HepG2 (cell line): ENCODE data around the gene ZNF556. TPM values are rescaled to one million over a fixed set of nuclear protein-coding genes. Genes with fewer than 3 reads are reported as not detected.

Experiments used
- polyA plus RNA-seq, 8 experiments: library from polyadenylated mRNA; depleted of rRNA in 3 of 8; stranded (reverse) in 7 of 8; unstranded in 1 of 8; fragments of >200 nt; fragmentation: Illumina TruSeq in 4 of 8; extraction: Trizol in 4 of 8; gene quantifications; 2 replicates each; pipeline versions ENCODE4 v1.2.1 to v1.2.3, GENCODE V29; 2011 to 2016; ENCODE audit warnings: low read depth in 4 of 8, missing spikeins in 1 of 8, mixed read lengths in 1 of 8; ENCODE audit not compliant: insufficient read depth in 1 of 8
- total RNA-seq, 5 experiments: library from RNA; depleted of rRNA; stranded (reverse); fragments of >200 nt; fragmentation: Illumina TruSeq; extraction: Trizol; gene quantifications; 2 replicates each; pipeline ENCODE4 v1.2.3, GENCODE V29; 2016; ENCODE audit warnings: low read depth in 1 of 5
- TF ChIP-seq, protein P1 (sequence below): sonication (generic); formaldehyde crosslinking; IDR thresholded peaks from 2 replicates; pipeline ENCODE4 v1.4.0; 2020; ENCODE audit warnings: missing genetic modification reagents

ZNF556 gene
- total and polyA plus RNA-seq, 2 of the 13 experiments (the other 11 are each of a cell fraction or from before 2014, with no cell fraction given): 4.2 to 28.6 TPM

GRCh38 chr19:2927032-2927430 is 59.9 kb downstream of the ZNF556 start (continued):
- TF ChIP-seq, protein P1, sequence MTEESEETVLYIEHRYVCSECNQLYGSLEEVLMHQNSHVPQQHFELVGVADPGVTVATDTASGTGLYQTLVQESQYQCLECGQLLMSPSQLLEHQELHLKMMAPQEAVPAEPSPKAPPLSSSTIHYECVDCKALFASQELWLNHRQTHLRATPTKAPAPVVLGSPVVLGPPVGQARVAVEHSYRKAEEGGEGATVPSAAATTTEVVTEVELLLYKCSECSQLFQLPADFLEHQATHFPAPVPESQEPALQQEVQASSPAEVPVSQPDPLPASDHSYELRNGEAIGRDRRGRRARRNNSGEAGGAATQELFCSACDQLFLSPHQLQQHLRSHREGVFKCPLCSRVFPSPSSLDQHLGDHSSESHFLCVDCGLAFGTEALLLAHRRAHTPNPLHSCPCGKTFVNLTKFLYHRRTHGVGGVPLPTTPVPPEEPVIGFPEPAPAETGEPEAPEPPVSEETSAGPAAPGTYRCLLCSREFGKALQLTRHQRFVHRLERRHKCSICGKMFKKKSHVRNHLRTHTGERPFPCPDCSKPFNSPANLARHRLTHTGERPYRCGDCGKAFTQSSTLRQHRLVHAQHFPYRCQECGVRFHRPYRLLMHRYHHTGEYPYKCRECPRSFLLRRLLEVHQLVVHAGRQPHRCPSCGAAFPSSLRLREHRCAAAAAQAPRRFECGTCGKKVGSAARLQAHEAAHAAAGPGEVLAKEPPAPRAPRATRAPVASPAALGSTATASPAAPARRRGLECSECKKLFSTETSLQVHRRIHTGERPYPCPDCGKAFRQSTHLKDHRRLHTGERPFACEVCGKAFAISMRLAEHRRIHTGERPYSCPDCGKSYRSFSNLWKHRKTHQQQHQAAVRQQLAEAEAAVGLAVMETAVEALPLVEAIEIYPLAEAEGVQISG (CRISPR knock-in tag): no peak

Other genes with a start within 250 kb of the ZNF556 start
- 1.4 and 1.7 TPM in 2 replicates for gene GNG7, start 164.6 kb upstream of the ZNF556 start, total RNA-seq (2016; rRNA removed; fragmentation: Illumina TruSeq; extraction: Trizol)
- gene GNG7, start 164.6 kb upstream of the ZNF556 start, polyA plus RNA-seq (2011; rRNA removed): 3.3 and 3.9 TPM in 2 replicates
- 0.97 and 1.2 TPM in 2 replicates for gene DIRAS1, start 146.0 kb upstream of the ZNF556 start, total RNA-seq (2016; rRNA removed; fragmentation: Illumina TruSeq; extraction: Trizol)
- 1.8 and 2.9 TPM in 2 replicates for gene DIRAS1, start 146.0 kb upstream of the ZNF556 start, polyA plus RNA-seq (2011; rRNA removed)
- gene SLC39A3, start 127.3 kb upstream of the ZNF556 start, total RNA-seq (2016; rRNA removed; fragmentation: Illumina TruSeq; extraction: Trizol): 25.0 and 41.6 TPM in 2 replicates
- 33.6 and 34.2 TPM in 2 replicates for gene SLC39A3, start 127.3 kb upstream of the ZNF556 start, polyA plus RNA-seq (2011; rRNA removed)
- gene SGTA, start 84.1 kb upstream of the ZNF556 start, total RNA-seq (2016; rRNA removed; fragmentation: Illumina TruSeq; extraction: Trizol): 47.4 and 47.5 TPM in 2 replicates
- gene SGTA, start 84.1 kb upstream of the ZNF556 start, polyA plus RNA-seq (2011; rRNA removed): 43.0 and 43.9 TPM in 2 replicates
- gene THOP1, start 81.8 kb upstream of the ZNF556 start, total RNA-seq (2016; rRNA removed; fragmentation: Illumina TruSeq; extraction: Trizol): 98.1 and 116 TPM in 2 replicates
- gene THOP1, start 81.8 kb upstream of the ZNF556 start, polyA plus RNA-seq (2011; rRNA removed): 74.4 and 81.4 TPM in 2 replicates
- 2.7 and 3.0 TPM in 2 replicates for gene ZNF554, start 47.5 kb upstream of the ZNF556 start, total RNA-seq (2016; rRNA removed; fragmentation: Illumina TruSeq; extraction: Trizol)
- 2.2 and 2.4 TPM in 2 replicates for gene ZNF554, start 47.5 kb upstream of the ZNF556 start, polyA plus RNA-seq (2011; rRNA removed)
- gene ZNF555, start 25.9 kb upstream of the ZNF556 start, total RNA-seq (2016; rRNA removed; fragmentation: Illumina TruSeq; extraction: Trizol): 8.0 and 12.4 TPM in 2 replicates
- 5.0 and 5.3 TPM in 2 replicates for gene ZNF555, start 25.9 kb upstream of the ZNF556 start, polyA plus RNA-seq (2011; rRNA removed)
- 17.5 and 25.8 TPM in 2 replicates for gene ZNF57, start 33.6 kb downstream of the ZNF556 start, total RNA-seq (2016; rRNA removed; fragmentation: Illumina TruSeq; extraction: Trizol)
- gene ZNF57, start 33.6 kb downstream of the ZNF556 start, polyA plus RNA-seq (2011; rRNA removed): 6.6 and 8.0 TPM in 2 replicates
- 11.5 and 12.6 TPM in 2 replicates for gene ZNF77, start 77.6 kb downstream of the ZNF556 start, total RNA-seq (2016; rRNA removed; fragmentation: Illumina TruSeq; extraction: Trizol)
- gene ZNF77, start 77.6 kb downstream of the ZNF556 start, polyA plus RNA-seq (2011; rRNA removed): 7.1 and 7.8 TPM in 2 replicates
- gene TLE6, start 110.2 kb downstream of the ZNF556 start, total RNA-seq (2016; rRNA removed; fragmentation: Illumina TruSeq; extraction: Trizol): 0.24 and 0.28 TPM in 2 replicates
- gene TLE6, start 110.2 kb downstream of the ZNF556 start, polyA plus RNA-seq (2011; rRNA removed): 5.5 and 6.4 TPM in 2 replicates
- 0.07 TPM in 1 of 2 replicates, not detected in the other for gene TLE2, start 161.9 kb downstream of the ZNF556 start, total RNA-seq (2016; rRNA removed; fragmentation: Illumina TruSeq; extraction: Trizol)
- 0.72 and 0.81 TPM in 2 replicates for gene TLE2, start 161.9 kb downstream of the ZNF556 start, polyA plus RNA-seq (2011; rRNA removed)
- 51.6 and 62.8 TPM in 2 replicates for gene TLE5, start 195.2 kb downstream of the ZNF556 start, total RNA-seq (2016; rRNA removed; fragmentation: Illumina TruSeq; extraction: Trizol)
- 189 and 246 TPM in 2 replicates for gene TLE5, start 195.2 kb downstream of the ZNF556 start, polyA plus RNA-seq (2011; rRNA removed)
- gene GNA11, start 227.0 kb downstream of the ZNF556 start, total RNA-seq (2016; rRNA removed; fragmentation: Illumina TruSeq; extraction: Trizol): 18.8 and 26.8 TPM in 2 replicates
- gene GNA11, start 227.0 kb downstream of the ZNF556 start, polyA plus RNA-seq (2011; rRNA removed): 16.0 and 16.8 TPM in 2 replicates